Activated CD8-positive, alpha-beta memory T cell treated with anti-CD3 and anti-CD28 coated beads for 48 hours (primary cell): ENCODE results near the gene TWF2.

Experiments used
- DNase-seq, 3 experiments: peaks; one replicate each; pipeline ENCODE4 v3.0.0-alpha.2; 2020; ENCODE audit warnings: low read depth in 2 of 3, low spot score in 2 of 3

TWF2 gene

DNA sequence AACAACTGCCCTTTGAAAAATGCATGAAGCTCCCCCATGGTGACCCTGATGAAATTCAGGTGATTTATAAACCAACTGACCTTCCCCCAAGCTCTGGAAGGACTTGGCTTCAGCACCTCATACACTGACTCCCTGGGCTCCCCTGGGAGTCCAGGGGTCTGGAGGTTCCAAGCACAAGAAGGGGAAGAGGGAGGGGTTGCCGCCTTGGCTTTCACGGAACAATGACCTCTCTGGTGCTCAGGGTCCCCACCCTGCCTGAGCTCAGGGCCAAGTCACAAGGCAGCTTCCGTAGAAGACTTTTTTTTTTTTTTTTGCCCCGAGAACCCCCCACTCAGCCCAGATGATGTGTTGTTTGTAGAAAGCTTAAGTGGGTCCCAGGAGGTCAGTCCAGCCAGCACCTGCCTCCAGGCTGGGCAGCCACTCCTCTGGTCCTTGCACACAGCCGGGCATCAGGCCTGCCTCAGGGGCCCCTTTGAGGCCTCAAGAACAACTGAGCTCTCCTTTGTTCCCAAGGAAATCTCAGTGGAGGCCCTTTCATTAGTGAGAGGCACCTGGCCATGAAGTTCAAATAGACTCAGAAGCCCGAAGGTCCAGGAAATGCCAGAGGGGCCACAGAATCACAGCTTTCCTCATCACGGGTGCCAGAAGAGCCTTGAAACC lies 55.0 kb downstream of the TWF2 start:
- no peak for DNase-seq

DNA sequence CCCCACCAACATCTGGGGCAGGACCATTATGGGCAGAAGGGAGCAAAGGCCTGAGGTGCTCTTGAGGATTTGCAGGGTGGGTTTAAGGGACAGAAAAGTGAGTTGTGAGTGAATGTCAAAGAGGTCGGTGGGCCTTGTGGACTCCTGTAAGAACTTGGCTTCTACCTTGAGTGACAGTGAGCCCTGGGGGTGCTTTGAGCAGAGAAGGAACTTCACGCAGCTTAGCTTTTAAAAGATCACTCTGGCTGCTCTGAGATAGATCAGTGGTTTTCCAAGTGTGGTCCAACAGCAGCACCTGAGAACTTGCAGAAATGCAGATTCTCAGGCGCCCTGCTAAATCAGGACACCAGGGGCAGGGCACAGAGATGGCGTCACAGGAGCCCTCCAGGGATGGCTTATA lies 56.3 kb downstream of the TWF2 start:
- DNase-seq, result no peak

DNA sequence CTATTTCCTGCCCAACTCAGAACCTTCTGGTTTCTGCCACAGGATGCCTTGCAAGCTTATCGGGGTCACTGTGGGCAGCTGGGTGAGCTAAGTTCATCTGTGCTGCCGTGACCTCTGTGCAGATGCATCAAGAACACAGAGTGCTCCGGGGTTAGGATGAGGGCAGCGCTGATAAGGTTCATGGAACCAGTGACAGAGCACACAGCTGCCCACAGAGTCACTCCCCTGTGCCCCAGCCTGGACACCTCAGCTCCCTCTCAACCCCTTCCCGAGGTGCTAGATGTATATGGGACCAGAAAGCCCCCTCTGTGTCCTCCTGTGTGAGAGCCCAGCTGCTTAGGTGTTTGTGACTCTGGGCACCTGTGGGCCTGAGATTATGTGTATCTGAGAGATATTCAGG lies 56.8 kb downstream of the TWF2 start:
- no peak for DNase-seq

DNA sequence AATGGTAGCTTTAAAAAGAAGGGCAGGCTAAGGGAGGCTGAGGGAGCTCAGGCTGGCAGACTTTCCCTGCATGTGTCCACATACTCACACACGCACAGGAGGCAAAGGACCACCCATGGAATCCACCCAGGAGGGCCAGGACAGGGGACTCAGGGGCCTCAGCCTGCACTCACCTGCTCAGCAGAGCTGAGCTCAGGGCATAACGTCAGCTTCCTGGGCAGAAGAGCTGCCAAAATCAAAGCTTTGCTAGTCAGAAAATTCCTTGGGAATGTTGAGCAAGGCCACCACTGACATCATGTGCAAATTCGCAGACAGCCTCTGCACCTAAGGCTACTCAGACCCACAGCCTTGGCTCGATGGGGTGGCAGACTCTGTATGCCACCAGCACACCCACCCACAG lies 57.4 kb downstream of the TWF2 start:
- no peak for DNase-seq
